HG02885 (cell line): Measurements from ENCODE around the gene DAPL1.

ENCODE experiments used
- ATAC-seq: cut with Tn5 transposase; IDR thresholded peaks from one replicate; pipeline ENCODE4 v1.9.1; 2021; ENCODE audit warnings: mild to moderate bottlenecking; ENCODE audit not compliant: unreplicated experiment, poor library complexity

Gene DAPL1, protein sequence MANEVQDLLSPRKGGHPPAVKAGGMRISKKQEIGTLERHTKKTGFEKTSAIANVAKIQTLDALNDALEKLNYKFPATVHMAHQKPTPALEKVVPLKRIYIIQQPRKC

DNA sequence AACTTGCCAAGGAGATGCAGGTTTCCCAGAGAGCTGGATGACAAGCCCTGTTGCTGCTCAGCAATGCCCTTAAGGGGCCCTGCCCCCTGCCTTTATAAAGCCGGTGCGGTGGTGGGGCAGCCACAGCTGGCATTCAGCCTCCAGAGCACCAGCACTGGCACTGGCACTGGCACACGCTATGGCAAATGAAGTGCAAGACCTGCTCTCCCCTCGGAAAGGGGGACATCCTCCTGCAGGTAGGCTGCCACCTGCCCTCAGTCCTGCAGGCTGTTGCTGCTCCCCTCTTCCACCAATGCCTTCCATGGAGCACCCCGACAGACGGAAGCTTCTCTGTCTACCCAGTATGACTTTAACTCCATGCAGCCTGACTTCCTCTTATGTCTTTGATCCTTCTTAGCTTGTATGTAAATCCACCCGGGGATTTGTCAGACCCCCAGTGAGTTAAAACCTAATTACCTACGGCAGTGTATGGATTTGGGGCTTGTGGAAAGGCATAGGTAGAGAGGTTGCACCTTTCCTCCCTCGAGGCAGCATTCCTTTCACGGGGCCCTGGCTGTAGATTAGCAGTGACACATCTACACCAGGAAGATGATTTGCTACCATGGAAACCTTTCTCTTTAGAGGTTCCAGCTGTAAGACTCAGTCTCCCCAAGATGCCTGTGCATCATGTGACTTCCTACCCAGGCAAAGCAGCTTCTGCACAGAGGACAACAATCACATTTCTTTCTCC, at the start of gene DAPL1:
TSS of gene DAPL1 (plus strand) at position 123 of the 730 bp plus-strand sequence. CDS start at position 179, 56 bp downstream.
- ATAC-seq, result no peak

DNA sequence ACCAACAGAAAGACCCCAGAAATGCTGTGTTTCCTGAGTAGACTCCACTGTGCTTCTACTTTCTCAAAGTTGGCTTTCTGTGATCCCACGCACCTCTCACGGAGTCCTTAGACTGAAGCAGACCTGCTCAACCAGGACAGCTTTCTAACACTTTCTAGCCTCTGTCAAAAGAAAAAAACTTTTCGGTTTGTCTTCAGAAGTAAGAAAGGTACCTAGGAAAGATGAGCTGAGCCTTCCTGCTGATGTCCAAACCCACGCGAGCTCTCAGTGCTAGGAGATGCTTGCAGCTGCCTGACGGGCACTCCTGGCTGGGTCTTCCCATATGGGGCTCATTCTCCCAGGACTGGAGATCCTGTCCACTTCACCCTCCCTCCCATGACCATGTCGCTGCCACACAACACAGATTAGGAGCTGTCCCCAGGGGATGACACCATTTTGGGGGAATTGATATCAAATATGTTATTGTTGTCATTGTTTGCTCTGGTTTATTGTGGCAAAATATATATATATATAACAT, 49.2 kb upstream of the DAPL1 start:
- ATAC-seq, result peak; percentile 11

DNA sequence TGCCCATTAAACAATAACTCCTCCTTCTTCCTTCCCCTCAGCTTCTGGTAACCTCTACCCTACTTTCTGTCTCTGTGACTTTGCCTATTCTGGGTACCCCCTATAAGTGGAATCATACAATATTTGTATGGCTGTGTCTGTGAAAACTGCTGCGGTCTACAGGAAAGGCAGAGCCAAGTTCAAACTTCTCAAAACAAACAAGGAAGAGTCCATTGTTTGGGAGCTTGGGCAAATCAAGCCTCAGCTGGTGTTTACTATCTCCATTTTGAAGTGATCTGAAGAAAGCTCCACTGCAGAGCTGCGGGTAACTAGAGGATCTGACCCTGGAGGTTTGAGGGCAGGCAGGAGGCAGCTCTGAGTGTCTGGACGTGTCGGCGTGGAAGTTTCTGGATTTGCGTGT, 48.6 kb upstream of the DAPL1 start:
- ATAC-seq, result no peak

DNA sequence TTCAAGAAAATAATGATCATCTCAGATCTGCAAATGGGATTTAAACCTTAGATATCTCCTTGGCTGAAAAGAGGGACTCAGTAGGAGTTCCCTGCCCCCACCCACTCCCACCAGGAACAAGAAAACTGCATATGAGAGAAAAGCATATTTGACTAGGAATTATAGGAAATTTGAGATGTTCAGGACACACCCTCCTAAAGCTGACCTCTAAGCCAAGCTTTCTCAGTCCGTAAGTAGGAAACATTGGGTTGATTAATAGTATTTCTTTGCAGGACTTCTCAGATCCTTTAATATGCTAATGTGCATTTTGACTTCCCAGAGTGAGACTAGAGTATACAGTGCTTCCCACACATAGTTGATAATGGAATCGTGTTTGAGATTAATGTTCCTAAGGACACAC, 47.8 kb upstream of the DAPL1 start:
- no peak for ATAC-seq

DNA sequence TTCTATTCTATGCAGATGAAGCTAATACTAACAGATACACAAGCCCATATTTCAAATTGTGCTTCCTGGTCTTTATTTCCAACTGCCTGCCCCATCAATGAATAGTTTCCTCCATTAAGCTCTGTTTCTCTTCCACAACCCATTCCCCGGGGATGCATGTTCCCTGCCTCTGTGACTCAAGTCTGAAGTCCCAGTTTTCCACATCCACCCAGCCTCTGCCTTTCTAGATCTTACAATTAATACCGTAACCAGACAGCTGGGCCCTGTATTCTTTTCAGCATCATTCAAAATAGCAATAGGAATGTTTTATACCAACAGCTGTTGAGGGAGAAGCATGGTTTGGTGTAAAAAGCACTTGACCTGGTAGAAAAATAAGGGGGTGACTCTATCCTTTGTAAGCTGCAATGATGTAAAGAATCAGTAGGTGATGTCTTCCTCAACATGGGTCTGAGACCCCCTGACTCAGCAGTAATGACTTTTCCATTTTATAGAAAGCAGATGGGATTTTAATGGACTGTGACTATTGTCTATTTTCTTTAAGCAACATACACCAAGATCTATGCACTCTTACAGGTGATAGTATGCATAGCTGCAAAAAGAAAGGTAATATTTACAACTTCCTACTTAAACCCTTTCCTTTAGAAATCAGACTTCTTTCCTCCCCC, 46.1 kb upstream of the DAPL1 start:
- no peak for ATAC-seq

DNA sequence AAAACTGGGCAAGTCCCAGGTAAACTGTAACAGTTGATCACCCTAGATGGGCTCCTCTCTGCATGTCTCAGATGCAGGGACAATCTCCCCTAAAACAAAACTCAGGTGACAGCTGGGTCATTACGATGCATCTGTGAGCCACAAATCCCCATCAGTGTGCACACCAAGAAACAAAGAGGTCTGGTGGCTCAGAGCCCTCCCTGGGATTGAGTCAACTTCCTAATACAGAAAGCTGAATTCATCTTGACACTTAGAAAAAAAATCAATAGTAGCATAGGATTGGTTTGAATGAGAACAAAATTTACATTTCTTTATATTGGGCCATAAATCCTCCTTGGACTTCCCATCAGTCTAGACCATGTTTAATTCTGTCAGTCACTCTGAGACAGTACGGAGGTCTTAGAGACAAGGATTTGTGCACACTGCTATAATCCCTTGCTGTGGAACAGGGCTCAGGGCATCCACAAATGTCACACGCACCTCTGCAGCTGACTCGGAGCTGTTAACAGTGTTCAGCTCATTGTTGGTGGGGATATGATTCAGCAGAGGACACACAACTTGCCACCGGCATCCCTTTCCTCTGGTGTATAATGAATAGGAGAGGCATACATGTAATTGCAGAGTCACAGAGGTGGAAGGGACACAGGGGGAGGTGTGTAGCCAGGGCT, 44.5 kb upstream of the DAPL1 start:
- ATAC-seq, result no peak

DNA sequence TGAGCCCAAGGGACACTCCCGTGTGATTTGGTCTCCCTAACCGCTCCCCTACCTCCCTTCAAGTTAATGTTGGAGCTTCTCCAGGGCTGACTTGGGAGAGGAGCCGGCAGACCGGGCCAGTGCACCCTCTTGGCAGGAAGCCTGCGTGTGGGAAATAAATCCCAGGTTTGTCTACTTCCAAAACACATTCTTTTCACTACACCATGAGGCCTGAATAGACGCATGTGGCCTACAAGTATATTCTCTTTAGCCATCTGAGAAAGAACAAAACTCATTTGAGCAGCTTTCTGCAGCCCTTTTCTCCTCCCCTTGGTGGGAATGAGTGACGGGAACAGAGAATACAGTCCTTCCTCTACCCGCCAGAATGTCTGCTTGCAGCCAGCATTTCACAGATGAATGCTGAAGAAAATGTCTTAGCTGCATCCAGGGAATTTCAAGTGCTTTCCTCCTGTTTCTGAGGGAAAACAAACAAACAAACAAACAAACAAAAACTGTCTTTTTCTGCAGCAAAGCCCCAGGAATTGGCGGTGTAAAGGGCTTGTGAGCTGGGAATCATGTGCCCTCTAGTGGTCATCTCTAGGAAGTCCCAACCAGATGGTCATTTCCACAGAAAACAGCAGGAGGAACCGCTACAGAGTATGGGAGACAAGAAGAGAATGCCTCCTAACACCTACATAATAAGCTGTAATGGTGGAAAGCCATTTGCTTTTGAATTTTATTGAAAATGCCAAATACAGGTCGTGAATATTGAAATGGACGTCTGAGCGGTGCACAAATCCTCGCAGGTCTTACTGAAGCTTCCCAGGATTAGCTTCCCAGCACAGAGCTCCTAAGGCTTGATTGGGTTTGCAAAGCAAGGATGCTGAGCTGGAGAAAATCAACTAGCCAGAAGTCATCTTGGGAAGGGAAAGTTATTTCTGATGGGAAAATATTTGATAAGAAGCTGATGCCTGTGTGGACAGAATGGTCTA, 41.2 kb upstream of the DAPL1 start:
- ATAC-seq, result peak; percentile 87

DNA sequence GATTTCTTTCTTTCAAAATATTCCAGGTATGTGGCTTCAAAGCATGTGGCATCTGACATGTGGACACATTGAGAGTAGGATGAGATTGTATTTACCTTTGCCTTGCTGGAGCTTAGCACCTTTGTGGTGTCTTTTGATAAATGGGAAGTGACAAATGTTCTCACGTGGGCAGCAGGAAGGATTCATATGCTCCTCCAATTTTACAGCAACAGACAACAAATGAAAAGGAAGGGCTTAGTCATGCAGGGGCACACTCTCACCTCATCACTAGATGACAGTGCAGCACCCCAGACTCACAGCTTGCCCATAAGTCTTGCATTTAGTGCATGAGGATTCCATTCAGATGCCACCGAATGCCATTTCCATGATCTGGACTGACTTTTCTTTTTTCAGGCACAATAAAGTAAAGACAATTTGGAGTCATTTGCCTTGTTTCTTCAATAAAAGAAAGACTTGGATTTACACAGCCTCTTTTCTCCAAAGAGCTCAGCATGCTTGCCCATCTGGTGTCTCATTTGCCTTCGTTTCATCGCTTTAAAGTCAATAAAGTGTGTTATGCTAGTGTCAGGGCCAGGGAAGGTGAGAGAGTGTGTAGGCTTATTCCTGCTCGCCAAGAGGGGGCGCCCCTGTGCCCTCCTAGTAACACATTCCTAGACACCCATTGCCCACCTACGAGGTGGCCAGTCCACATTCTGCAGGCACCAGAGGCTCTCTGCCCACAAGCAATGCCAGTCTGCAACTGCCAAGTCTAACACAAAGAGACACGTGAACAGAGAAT, 39.6 kb upstream of the DAPL1 start:
- ATAC-seq, result no peak

DNA sequence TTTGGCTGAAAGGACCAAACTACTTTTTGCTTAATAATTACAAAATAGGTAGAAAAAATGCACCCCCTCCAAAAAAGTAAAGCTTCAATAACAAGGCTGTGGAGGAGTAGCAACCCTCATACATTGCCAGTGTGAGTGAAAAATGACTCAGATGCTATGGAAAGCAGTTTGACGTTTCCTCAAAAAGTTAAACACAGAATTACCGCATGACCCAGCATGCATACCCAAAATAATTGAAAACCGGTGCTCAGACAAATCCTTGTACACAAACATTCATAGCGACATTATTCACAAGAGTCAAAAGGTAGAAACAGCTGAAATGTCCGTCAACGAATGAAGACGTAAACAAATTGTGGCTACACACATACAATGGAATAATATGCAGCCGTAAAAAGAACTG, 38.8 kb upstream of the DAPL1 start:
- no peak for ATAC-seq

DNA sequence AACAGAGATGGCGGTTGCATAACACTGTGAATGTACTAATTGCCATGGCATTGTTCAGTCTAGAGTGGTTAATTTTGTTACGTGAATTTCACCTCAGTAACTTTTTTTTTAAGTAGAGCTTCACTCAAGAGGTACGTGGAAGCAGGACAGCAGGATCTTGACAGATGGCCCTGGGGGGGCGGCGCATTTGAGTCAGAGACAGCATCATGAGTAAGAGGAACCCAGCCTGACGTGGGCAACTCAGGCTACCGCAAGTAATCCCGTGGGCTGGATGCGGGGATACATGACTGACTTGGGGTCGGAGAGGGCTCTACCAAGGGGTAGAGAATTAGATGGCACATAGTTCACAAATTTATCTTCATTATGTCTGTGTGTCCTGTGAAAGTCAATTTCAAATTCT, 38.1 kb upstream of the DAPL1 start:
- no peak for ATAC-seq

DNA sequence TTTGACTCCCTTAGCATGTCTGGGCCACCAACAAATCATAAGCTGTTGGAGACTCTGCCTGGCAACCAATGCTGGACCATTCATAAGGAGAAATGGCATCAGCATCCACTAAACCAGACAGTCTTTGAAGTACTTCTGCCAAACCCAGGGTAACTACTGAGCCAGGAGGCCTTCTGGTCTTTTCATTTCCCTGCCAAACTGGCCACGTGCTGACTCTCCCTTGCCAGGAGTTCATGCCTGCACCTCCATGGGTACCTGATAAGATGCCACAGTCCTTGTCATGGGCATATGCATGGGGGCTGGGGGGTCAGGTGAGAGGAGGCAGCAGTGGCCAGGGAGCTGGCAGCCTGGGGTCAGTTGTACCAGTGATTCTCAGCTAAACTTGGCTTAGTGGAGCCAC, 34.2 kb upstream of the DAPL1 start:
- ATAC-seq, result no peak

DNA sequence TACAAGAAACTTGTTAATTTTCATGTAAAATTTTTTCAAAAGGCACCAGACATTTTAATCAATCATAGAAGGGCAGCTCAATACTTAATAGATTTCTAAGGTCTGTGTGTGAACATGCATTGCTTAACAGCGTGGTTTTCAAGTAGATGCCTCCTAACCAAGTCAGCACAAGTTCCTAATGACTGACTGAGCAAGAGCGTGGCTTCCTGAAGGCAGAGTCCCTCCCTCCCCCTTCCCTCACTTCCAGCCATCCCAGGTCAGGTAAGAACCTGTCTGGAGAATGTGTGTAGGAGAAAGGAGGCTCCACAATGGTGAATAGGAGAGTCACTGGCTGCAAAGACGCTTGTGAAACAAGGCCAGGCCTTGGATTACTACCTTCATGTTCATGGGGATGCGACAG, 33.5 kb upstream of the DAPL1 start:
- no peak for ATAC-seq

DNA sequence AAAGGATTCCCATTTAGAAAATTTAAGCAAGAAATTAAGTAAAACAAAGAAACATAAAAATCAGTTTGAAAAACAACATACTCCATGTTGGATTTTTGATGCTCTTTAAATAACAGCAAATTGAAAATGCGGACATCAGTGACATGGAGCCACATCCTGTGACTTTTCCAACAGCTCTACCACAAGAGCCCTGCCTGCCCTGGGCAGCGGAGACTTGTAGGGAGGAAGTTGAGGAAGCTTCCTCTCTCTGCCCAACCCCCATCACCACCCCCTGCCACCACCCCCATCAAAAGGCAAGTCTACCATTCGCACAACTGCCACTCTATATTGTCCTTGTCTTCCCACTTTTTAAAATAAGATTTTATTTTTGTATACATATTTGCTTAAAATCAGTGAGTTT, 32.8 kb upstream of the DAPL1 start:
- no peak for ATAC-seq

DNA sequence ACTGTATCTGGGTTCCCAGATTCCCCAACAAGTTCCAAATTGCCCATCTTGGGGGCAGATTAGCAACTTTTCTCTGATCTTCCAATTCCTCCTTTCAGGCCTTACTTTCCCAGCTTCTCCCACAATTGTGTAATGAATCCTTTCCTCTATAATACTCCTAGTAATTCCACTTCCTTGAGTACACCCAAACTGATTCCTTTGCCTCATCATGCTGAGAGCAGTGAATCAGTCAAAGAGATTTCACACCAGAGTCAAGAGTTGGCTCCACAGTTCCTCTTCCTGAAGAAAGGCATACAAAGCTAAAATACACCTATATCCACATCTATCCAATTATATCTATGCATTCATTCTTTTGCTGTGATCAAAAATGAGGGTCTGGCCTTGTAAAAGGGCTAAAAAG, 28.6 kb upstream of the DAPL1 start:
- no peak for ATAC-seq

DNA sequence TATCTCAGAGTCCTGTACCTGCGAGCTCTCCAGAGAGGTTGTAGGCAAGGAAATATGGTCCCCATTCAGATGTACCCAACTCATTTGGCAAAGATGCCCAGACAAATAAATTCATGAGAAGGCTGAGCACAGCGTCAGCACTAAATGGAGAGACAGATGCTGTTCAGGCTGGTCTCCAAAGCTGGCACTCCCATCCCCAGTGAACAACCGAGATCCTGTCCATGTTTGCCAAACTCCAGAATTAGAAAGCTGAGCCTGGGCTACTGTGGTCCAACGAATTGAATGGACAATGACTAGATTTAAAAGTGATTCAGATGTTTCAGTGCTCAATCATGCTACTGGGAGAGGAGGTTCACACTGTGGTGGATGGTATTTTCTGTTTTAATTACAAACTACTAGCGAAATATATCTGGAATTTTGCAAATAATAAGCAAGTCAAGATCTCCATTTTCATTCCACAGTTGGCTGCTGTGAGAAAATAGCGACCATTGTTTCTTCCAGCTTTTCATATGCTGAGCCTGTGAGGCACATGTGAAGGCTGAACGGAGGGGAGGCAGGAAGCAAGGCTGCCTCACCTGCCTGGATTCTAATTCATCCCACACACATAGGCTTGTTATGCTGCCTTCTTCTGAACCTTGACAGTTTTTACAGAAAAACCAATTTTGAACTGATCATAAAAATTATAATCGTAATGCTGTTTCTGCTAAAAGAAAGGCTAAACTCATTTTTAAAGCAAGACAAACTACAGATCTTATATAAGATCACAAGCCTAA, 22.6 kb upstream of the DAPL1 start:
- no peak for ATAC-seq

DNA sequence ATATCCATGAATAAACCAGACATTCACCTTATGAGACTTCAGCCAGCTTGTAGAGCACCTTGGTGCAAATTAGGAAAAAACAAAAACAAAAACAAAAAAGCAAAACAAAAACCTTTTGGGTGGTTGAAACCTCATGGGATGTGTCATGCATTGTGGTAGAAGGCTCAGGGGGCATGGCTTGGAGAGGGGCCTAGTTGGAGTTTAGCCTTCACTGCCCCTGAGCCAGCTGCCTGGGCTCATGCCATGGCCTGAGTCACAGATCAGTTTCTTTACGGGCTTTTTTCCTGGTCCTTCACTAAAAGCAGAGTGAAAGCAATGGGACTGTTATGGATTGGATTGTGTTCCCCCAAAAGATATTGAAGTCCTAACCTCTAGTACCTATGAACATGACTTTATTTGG, 22.0 kb upstream of the DAPL1 start:
- ATAC-seq, result no peak

DNA sequence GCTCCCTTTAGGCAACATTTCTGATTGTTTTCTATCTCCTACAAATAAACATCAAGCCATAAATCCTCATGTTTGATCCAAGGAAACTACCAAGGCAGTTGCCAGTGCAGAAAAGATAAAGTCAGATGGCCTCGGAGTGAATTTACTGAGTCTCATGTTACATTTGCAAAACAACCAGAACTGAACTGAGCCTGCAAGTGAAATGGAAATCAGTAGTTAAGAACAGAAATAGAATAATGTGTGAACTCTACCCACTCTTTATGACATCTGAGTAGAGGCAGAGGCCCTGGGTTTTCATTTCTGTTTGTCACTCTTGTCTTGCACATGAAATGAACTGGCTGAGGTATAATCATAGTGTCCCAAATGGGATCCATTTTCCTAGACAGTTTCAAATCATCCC, 20.4 kb upstream of the DAPL1 start:
- no peak for ATAC-seq

DNA sequence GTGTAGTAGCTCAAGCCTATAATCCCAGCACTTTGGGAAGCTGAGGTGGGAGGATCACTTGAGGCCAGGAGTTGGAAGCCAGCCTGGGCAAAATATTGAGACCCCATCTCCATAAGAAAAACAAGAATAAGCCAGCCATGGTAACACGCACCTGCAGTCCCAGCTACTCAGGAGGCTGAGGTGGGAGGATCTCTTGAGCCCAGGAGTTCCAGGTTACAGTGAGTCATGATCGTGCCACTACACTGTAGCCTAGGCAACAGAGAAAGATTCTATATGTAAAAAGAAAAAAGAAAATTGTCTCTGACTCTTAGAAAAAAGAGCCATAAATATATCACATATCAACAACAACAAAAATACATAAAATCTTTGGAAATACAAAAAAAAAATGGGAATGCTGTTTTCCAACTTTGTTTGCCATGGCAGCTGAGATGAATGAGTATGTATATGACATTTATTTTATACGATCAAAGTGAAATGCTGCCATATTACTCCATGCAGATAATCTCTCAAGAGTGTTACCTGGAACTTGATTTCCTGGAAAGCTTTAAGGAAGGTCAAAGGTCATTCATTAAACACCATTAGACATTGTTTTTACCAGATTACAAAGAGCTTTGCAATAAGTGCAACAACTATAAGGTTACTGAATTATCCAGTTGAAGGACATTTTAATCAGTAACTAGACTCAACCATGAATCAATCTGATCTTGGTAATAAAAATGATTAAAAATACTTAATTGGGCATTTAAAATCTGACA, 19.7 kb upstream of the DAPL1 start:
- no peak for ATAC-seq
